Naive B cell (primary cell): ENCODE data around the gene ISM1. TPM values are rescaled to one million over a fixed set of nuclear protein-coding genes. Genes with fewer than 3 reads are reported as not detected.

ENCODE experiments used
- ATAC-seq, 2 donors: fragments of 150-1000 bp; cut with Tn5 transposase; 2 replicates each; pipeline ENCODE4 v1.10.0; 2021; ENCODE audit warnings: low read depth in 2 of 2, mild to moderate bottlenecking in 2 of 2, moderate library complexity in 2 of 2
- DNase-seq: peaks from one replicate; pipeline ENCODE4 v3.0.0; 2022
- H3K27ac Mint-ChIP-seq, 6 donors: one replicate each; pipeline ENCODE4 v1.8.0; 2020 to 2022; ENCODE audit warnings: mild to moderate bottlenecking in 6 of 6, mixed read lengths in 6 of 6, moderate library complexity in 5 of 6, inconsistent platforms in 2 of 6
- H3K27me3 Mint-ChIP-seq, 3 donors: one replicate each; pipeline ENCODE4 v1.8.0; 2021 to 2022; ENCODE audit warnings: mixed read lengths in 3 of 3, mild to moderate bottlenecking in 1 of 3
- H3K36me3 Mint-ChIP-seq, 2 donors: one replicate each; pipeline ENCODE4 v1.8.0; 2020 to 2022; ENCODE audit warnings: mixed read lengths in 2 of 2, inconsistent platforms in 1 of 2, mild to moderate bottlenecking in 1 of 2
- H3K4me1 Mint-ChIP-seq, 3 donors: one replicate each; pipeline ENCODE4 v1.8.0; 2020 to 2022; ENCODE audit warnings: mixed read lengths in 3 of 3, inconsistent platforms in 1 of 3, mild to moderate bottlenecking in 1 of 3, moderate library complexity in 1 of 3
- H3K4me3 Mint-ChIP-seq, 8 donors: one replicate each; pipeline ENCODE4 v1.8.0; 2020 to 2022; ENCODE audit warnings: mild to moderate bottlenecking in 8 of 8, mixed read lengths in 8 of 8, moderate library complexity in 8 of 8, inconsistent platforms in 2 of 8
- H3K9me3 Mint-ChIP-seq, 7 donors: one replicate each; pipeline ENCODE4 v1.8.0; 2020 to 2022; ENCODE audit warnings: mixed read lengths in 7 of 7, mild to moderate bottlenecking in 5 of 7, inconsistent platforms in 2 of 7, moderate library complexity in 1 of 7
- polyA plus RNA-seq, 6 donors: library from polyadenylated mRNA; unstranded; fragments of 300-500 nt; fragmentation: Illumina TruSeq; gene quantifications; one replicate each; pipeline ENCODE4 v1.2.3, GENCODE V29; 2021; ENCODE audit warnings: low read depth in 6 of 6

Gene ISM1
- polyA plus RNA-seq, 6 donors from 2014 or later = not detected

- H3K36me3 Mint-ChIP-seq = no peaks in the 10 kb centered on the region
- H3K9me3 Mint-ChIP-seq = peaks cover 0 to 12% (median 2%) of the 10 kb centered on the region in 7 donors
- peak overlapping the region in 1 of 6 donors; percentile 51 for H3K27ac Mint-ChIP-seq
- DNase-seq (no peak), ATAC-seq (no peak)
- no peak overlapping the region for H3K4me3 Mint-ChIP-seq
- peaks cover 0 to 8% (median 8%) of the 10 kb centered on the region in 3 donors for H3K27me3 Mint-ChIP-seq
- H3K4me1 Mint-ChIP-seq = no peaks in the 10 kb centered on the region
Measured at GRCh38 chr20:13301596-13301995, 80.5 kb downstream of the ISM1 start.

- Mint-ChIP-seq H3K27me3 (peaks cover 0 to 16% (median 8%) of the 10 kb centered on the region in 3 donors), H3K9me3 (peaks cover 0 to 12% (median 2%) of the 10 kb centered on the region in 7 donors), H3K4me3 (no peak overlapping the region), H3K4me1 (no peaks in the 10 kb centered on the region), H3K27ac (no peak overlapping the region), H3K36me3 (no peaks in the 10 kb centered on the region)
- ATAC-seq (no peak), DNase-seq (no peak)
Measured at GRCh38 chr20:13302647-13303450, 81.8 kb downstream of the ISM1 start.

- no peak overlapping the region for H3K4me3 Mint-ChIP-seq
- H3K27me3 Mint-ChIP-seq = peaks cover 3 to 19% (median 11%) of the 10 kb centered on the region in 3 donors
- ATAC-seq (no peak), DNase-seq (no peak)
- no peak overlapping the region for H3K27ac Mint-ChIP-seq
- peaks cover 0 to 25% (median 4%) of the 10 kb centered on the region in 7 donors for H3K9me3 Mint-ChIP-seq
- no peaks in the 10 kb centered on the region for H3K36me3 Mint-ChIP-seq
- no peaks in the 10 kb centered on the region for H3K4me1 Mint-ChIP-seq
Measured at GRCh38 chr20:13305284-13305683, 84.2 kb downstream of the ISM1 start.

- no peak overlapping the region for H3K27ac Mint-ChIP-seq
- peaks cover 13 to 25% (median 21%) of the 10 kb centered on the region in 3 donors for H3K27me3 Mint-ChIP-seq
- no peaks in the 10 kb centered on the region for H3K4me1 Mint-ChIP-seq
- no peak for DNase-seq
- ATAC-seq = no peak
- H3K4me3 Mint-ChIP-seq = no peak overlapping the region
- no peaks in the 10 kb centered on the region for H3K36me3 Mint-ChIP-seq
- H3K9me3 Mint-ChIP-seq = peaks cover 0 to 30% (median 4%) of the 10 kb centered on the region in 7 donors
Measured at GRCh38 chr20:13307562-13308163, 86.6 kb downstream of the ISM1 start.

GRCh38 chr20:13312300-13312699 is 91.2 kb downstream of the ISM1 start:
- no peak overlapping the region for H3K4me3 Mint-ChIP-seq
- no peak overlapping the region for H3K27ac Mint-ChIP-seq
- H3K36me3 Mint-ChIP-seq = peaks cover 0 to 6% of the 10 kb centered on the region in 2 donors
- peaks cover 19 to 26% (median 22%) of the 10 kb centered on the region in 3 donors for H3K27me3 Mint-ChIP-seq
- no peak for ATAC-seq
- DNase-seq = no peak
- no peaks in the 10 kb centered on the region for H3K4me1 Mint-ChIP-seq
- peaks cover 0 to 37% (median 14%) of the 10 kb centered on the region in 7 donors for H3K9me3 Mint-ChIP-seq

- no peak for DNase-seq
- Mint-ChIP-seq H3K36me3 (peaks cover 0 to 10% of the 10 kb centered on the region in 2 donors), H3K27me3 (peaks cover 19 to 23% (median 22%) of the 10 kb centered on the region in 3 donors), H3K4me3 (no peak overlapping the region), H3K4me1 (no peaks in the 10 kb centered on the region), H3K27ac (no peak overlapping the region), H3K9me3 (peaks cover 0 to 43% (median 15%) of the 10 kb centered on the region in 7 donors)
- no peak for ATAC-seq
Measured at GRCh38 chr20:13313201-13313600, 92.1 kb downstream of the ISM1 start.

GRCh38 chr20:13317439-13317838 is 96.4 kb downstream of the ISM1 start:
- H3K9me3 Mint-ChIP-seq = peaks cover 0 to 25% (median 15%) of the 10 kb centered on the region in 7 donors
- DNase-seq (no peak), ATAC-seq (no peak)
- no peaks in the 10 kb centered on the region for H3K4me1 Mint-ChIP-seq
- H3K36me3 Mint-ChIP-seq = peaks cover 0 to 10% of the 10 kb centered on the region in 2 donors
- H3K27ac Mint-ChIP-seq = no peak overlapping the region
- H3K27me3 Mint-ChIP-seq = peaks cover 11 to 36% (median 16%) of the 10 kb centered on the region in 3 donors
- no peak overlapping the region for H3K4me3 Mint-ChIP-seq

GRCh38 chr20:13318871-13319521 is 97.9 kb downstream of the ISM1 start:
- peaks cover 0 to 25% (median 12%) of the 10 kb centered on the region in 7 donors for H3K9me3 Mint-ChIP-seq
- peaks cover 10 to 29% (median 16%) of the 10 kb centered on the region in 3 donors for H3K27me3 Mint-ChIP-seq
- H3K27ac Mint-ChIP-seq = no peak overlapping the region
- ATAC-seq (no peak), DNase-seq (no peak)
- peaks cover 0 to 10% of the 10 kb centered on the region in 2 donors for H3K36me3 Mint-ChIP-seq
- no peaks in the 10 kb centered on the region for H3K4me1 Mint-ChIP-seq
- no peak overlapping the region for H3K4me3 Mint-ChIP-seq

GRCh38 chr20:13320702-13321101 is 99.6 kb downstream of the ISM1 start:
- peaks cover 0 to 10% of the 10 kb centered on the region in 2 donors for H3K36me3 Mint-ChIP-seq
- no peak overlapping the region for H3K4me3 Mint-ChIP-seq
- no peak for ATAC-seq
- no peak overlapping the region for H3K27ac Mint-ChIP-seq
- H3K9me3 Mint-ChIP-seq = peaks cover 0 to 22% (median 12%) of the 10 kb centered on the region in 7 donors
- DNase-seq = no peak
- H3K27me3 Mint-ChIP-seq = peaks cover 10 to 28% (median 16%) of the 10 kb centered on the region in 3 donors
- H3K4me1 Mint-ChIP-seq = no peaks in the 10 kb centered on the region

- peaks cover 0 to 10% of the 10 kb centered on the region in 2 donors for H3K36me3 Mint-ChIP-seq
- peaks cover 10 to 28% (median 16%) of the 10 kb centered on the region in 3 donors for H3K27me3 Mint-ChIP-seq
- no peak overlapping the region for H3K4me3 Mint-ChIP-seq
- no peak for ATAC-seq
- H3K9me3 Mint-ChIP-seq = peaks cover 0 to 15% (median 10%) of the 10 kb centered on the region in 7 donors
- no peak for DNase-seq
- no peaks in the 10 kb centered on the region for H3K4me1 Mint-ChIP-seq
- H3K27ac Mint-ChIP-seq = no peak overlapping the region
Measured at GRCh38 chr20:13321416-13321815, 100.3 kb downstream of the ISM1 start.

- no peak overlapping the region for H3K4me3 Mint-ChIP-seq
- no peak for DNase-seq
- ATAC-seq = no peak
- H3K27me3 Mint-ChIP-seq = peaks cover 10 to 28% (median 16%) of the 10 kb centered on the region in 3 donors
- no peaks in the 10 kb centered on the region for H3K4me1 Mint-ChIP-seq
- H3K27ac Mint-ChIP-seq = no peak overlapping the region
- H3K36me3 Mint-ChIP-seq = peaks cover 0 to 5% of the 10 kb centered on the region in 2 donors
- H3K9me3 Mint-ChIP-seq = peaks cover 0 to 14% (median 4%) of the 10 kb centered on the region in 7 donors
Measured at GRCh38 chr20:13322198-13322597, 101.1 kb downstream of the ISM1 start.

GRCh38 chr20:13322621-13323020 is 101.5 kb downstream of the ISM1 start:
- DNase-seq (no peak), ATAC-seq (no peak)
- Mint-ChIP-seq H3K4me3 (no peak overlapping the region), H3K27ac (peak overlapping the region in 1 of 6 donors; percentile 12), H3K4me1 (no peaks in the 10 kb centered on the region), H3K27me3 (peaks cover 10 to 29% (median 16%) of the 10 kb centered on the region in 3 donors), H3K9me3 (peaks cover 0 to 13% (median 2%) of the 10 kb centered on the region in 7 donors), H3K36me3 (peaks cover 0 to under 1% of the 10 kb centered on the region in 2 donors)

GRCh38 chr20:13325033-13325432 is 104.0 kb downstream of the ISM1 start:
- Mint-ChIP-seq H3K27me3 (peaks cover 10 to 30% (median 16%) of the 10 kb centered on the region in 3 donors), H3K36me3 (no peaks in the 10 kb centered on the region), H3K4me1 (no peaks in the 10 kb centered on the region), H3K9me3 (peaks cover 0 to 18% (median 3%) of the 10 kb centered on the region in 7 donors), H3K27ac (no peak overlapping the region), H3K4me3 (no peak overlapping the region)
- DNase-seq (no peak), ATAC-seq (no peak)
